Suprapubic skin (tissue), 4 donors: Measurements from ENCODE around the gene GOT1. TPM values are rescaled to one million over a fixed set of nuclear protein-coding genes. Genes with fewer than 3 reads are reported as not detected.

ENCODE experiments used
- DNase-seq, 2 donors: peaks; one replicate each; pipeline ENCODE4 v3.0.0-alpha.2; 2019; ENCODE audit warnings: low spot score in 2 of 2
- H3K27ac ChIP-seq: fragments of 200-600 bp; sonication (generic); one replicate; pipeline ENCODE4 v1.5.1; 2019
- H3K27me3 ChIP-seq: fragments of 200-600 bp; sonication (generic); one replicate; pipeline ENCODE4 v1.5.1; 2019
- H3K36me3 ChIP-seq: fragments of 200-600 bp; sonication (generic); one replicate; pipeline ENCODE4 v1.5.1; 2019
- H3K4me1 ChIP-seq: fragments of 200-600 bp; sonication (generic); one replicate; pipeline ENCODE4 v1.5.1; 2019
- H3K4me3 ChIP-seq: fragments of 200-600 bp; sonication (generic); one replicate; pipeline ENCODE4 v1.5.1; 2019; ENCODE audit warnings: mild to moderate bottlenecking
- H3K9me3 ChIP-seq: fragments of 200-600 bp; sonication (generic); one replicate; pipeline ENCODE4 v1.5.1; 2019
- EP300 ChIP-seq: sonication (generic); formaldehyde crosslinking; IDR thresholded peaks from one replicate; pipeline ENCODE4 v1.6.1; 2017; ENCODE audit warnings: antibody characterized with exemption
- POLR2A ChIP-seq, 2 donors: fragments of 450-650 bp; IDR thresholded peaks; one replicate each; pipeline ENCODE4 v1.6.1; 2017; ENCODE audit warnings: antibody characterized with exemption in 2 of 2, mild to moderate bottlenecking in 2 of 2, moderate library complexity in 2 of 2
- POLR2AphosphoS5 ChIP-seq, 3 donors: sonication (generic); formaldehyde crosslinking; IDR thresholded peaks; one replicate each; pipeline ENCODE4 v1.6.1; 2017; ENCODE audit warnings: antibody characterized with exemption in 3 of 3
- WGBS: methylation state at CpG from one replicate; pipeline ENCODE4 v1.1.5; 2018; 5-methylcytosine and 5-hydroxymethylcytosine counted together
- total RNA-seq, 4 donors: library from RNA; depleted of rRNA; stranded (reverse); fragments of >200 nt; gene quantifications; one replicate each; pipeline ENCODE4 v1.1.0, GENCODE V29; 2016
- TF ChIP-seq, protein P1 (sequence below), 2 donors: fragments of 200-600 bp in 1 of 2; fragments of 450-650 bp in 1 of 2; sonication (generic) in 1 of 2; IDR thresholded peaks; one replicate each; pipeline ENCODE4 v1.5.1; 2016 to 2019; ENCODE audit warnings: antibody characterized with exemption in 2 of 2, mild to moderate bottlenecking in 1 of 2, moderate library complexity in 1 of 2

The GOT1 gene
- total RNA-seq, 4 donors from 2014 or later, result 16.9 to 46.2 (median 31.7) TPM

GRCh38 chr10:99451981-99452380 is 21.6 kb upstream of the GOT1 start:
- Histone ChIP-seq H3K4me1 (no peaks in the 10 kb centered on the region), H3K27me3 (peaks cover 28% of the 10 kb centered on the region), H3K27ac (no peak overlapping the region), H3K36me3 (no peaks in the 10 kb centered on the region), H3K9me3 (no peaks in the 10 kb centered on the region), H3K4me3 (no peak overlapping the region)
- WGBS, result 86% methylated on average over 1 of the region's 1 CpG
- DNase-seq, result no peak
- TF ChIP-seq EP300, result no peak
- no peak for TF ChIP-seq POLR2AphosphoS5 (IDR thresholded peaks at IDR 0.05)
- TF ChIP-seq POLR2A (IDR thresholded peaks at IDR 0.05), result no peak
- TF ChIP-seq, protein P1, sequence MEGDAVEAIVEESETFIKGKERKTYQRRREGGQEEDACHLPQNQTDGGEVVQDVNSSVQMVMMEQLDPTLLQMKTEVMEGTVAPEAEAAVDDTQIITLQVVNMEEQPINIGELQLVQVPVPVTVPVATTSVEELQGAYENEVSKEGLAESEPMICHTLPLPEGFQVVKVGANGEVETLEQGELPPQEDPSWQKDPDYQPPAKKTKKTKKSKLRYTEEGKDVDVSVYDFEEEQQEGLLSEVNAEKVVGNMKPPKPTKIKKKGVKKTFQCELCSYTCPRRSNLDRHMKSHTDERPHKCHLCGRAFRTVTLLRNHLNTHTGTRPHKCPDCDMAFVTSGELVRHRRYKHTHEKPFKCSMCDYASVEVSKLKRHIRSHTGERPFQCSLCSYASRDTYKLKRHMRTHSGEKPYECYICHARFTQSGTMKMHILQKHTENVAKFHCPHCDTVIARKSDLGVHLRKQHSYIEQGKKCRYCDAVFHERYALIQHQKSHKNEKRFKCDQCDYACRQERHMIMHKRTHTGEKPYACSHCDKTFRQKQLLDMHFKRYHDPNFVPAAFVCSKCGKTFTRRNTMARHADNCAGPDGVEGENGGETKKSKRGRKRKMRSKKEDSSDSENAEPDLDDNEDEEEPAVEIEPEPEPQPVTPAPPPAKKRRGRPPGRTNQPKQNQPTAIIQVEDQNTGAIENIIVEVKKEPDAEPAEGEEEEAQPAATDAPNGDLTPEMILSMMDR (IDR thresholded peaks at IDR 0.05), result no peak

GRCh38 chr10:99451499-99451788 is 21.0 kb upstream of the GOT1 start:
- Histone ChIP-seq H3K9me3 (no peaks in the 10 kb centered on the region), H3K4me1 (no peaks in the 10 kb centered on the region), H3K4me3 (no peak overlapping the region), H3K27me3 (peaks cover 28% of the 10 kb centered on the region), H3K36me3 (no peaks in the 10 kb centered on the region), H3K27ac (no peak overlapping the region)
- DNase-seq, result no peak
- 57% methylated on average over 5 of the region's 5 CpGs for WGBS
- TF ChIP-seq EP300 (no peak), POLR2A (IDR thresholded peaks at IDR 0.05) (no peak), POLR2AphosphoS5 (IDR thresholded peaks at IDR 0.05) (no peak)
- TF ChIP-seq, protein P1 (IDR thresholded peaks at IDR 0.05), result no peak

GRCh38 chr10:99450624-99451498 is 20.4 kb upstream of the GOT1 start:
- TF ChIP-seq POLR2A (IDR thresholded peaks at IDR 0.05), result no peak
- TF ChIP-seq, protein P1 (IDR thresholded peaks at IDR 0.05), result no peak
- no peak for TF ChIP-seq POLR2AphosphoS5 (IDR thresholded peaks at IDR 0.05)
- TF ChIP-seq EP300, result no peak
- no peak overlapping the region for H3K4me3 ChIP-seq
- WGBS, result 42% methylated on average over 6 of the region's 6 CpGs
- peaks cover 31% of the 10 kb centered on the region for H3K27me3 ChIP-seq
- H3K27ac ChIP-seq, result no peak overlapping the region
- no peaks in the 10 kb centered on the region for H3K36me3 ChIP-seq
- DNase-seq, result no peak
- H3K9me3 ChIP-seq, result no peaks in the 10 kb centered on the region
- no peaks in the 10 kb centered on the region for H3K4me1 ChIP-seq

DNA sequence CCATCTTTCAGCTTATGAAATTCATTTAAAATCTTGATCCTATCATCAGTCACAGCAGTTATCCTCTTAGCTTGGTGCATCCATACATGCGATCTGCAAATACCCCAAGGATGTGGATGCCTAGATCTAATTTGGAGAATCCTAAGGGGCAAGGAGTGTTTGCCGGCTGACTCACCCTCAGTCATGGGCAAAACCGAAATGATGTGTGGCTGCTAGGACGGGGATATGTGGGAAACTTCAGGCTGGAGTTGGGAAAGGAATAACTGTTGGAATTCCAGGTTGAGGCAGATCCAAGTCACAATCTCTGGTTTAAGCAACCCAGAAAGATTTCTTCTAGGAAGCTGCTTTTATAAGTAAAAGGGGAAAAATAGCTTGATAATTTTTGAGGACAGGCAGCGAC is 19.7 kb upstream of the GOT1 start:
- WGBS, result 77% methylated on average over 5 of the region's 5 CpGs
- DNase-seq, result no peak
- H3K9me3 ChIP-seq, result no peaks in the 10 kb centered on the region
- TF ChIP-seq POLR2A (IDR thresholded peaks at IDR 0.05) (no peak), EP300 (no peak), POLR2AphosphoS5 (IDR thresholded peaks at IDR 0.05) (no peak)
- TF ChIP-seq, protein P1 (IDR thresholded peaks at IDR 0.05), result no peak
- H3K36me3 ChIP-seq, result no peaks in the 10 kb centered on the region
- no peaks in the 10 kb centered on the region for H3K4me1 ChIP-seq
- H3K27ac ChIP-seq, result no peak overlapping the region
- H3K27me3 ChIP-seq, result peaks cover 33% of the 10 kb centered on the region
- no peak overlapping the region for H3K4me3 ChIP-seq

DNA sequence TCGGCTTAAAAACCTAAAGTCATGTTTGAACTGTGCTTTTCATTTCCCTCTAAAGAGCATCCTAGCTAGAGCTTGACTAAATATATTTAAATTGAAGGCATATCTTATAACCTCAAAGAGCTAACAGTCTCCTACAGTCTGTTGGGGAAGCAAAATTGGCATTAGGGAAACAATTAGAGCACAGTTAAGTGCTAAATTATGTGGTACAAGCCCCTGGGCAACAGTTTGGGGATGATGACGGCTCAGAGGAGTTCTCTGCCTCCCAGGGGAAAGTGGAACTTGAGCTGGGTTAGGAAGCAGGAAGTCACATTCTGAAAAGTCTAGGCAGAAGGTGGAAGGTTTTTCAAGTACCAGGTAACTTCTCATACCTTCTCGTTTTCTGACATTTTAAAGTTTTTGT is 18.6 kb upstream of the GOT1 start:
- 71% methylated on average over 3 of the region's 3 CpGs for WGBS
- H3K27me3 ChIP-seq, result peaks cover 33% of the 10 kb centered on the region
- TF ChIP-seq, protein P1 (IDR thresholded peaks at IDR 0.05), result no peak
- no peak for TF ChIP-seq EP300
- TF ChIP-seq POLR2AphosphoS5 (IDR thresholded peaks at IDR 0.05), result no peak
- no peak for TF ChIP-seq POLR2A (IDR thresholded peaks at IDR 0.05)

More for the DNA sequence above, 18.6 kb upstream of the GOT1 start:
- H3K36me3 ChIP-seq, result no peaks in the 10 kb centered on the region
- DNase-seq, result no peak
- no peaks in the 10 kb centered on the region for H3K9me3 ChIP-seq
- no peak overlapping the region for H3K27ac ChIP-seq
- H3K4me1 ChIP-seq, result no peaks in the 10 kb centered on the region
- H3K4me3 ChIP-seq, result no peak overlapping the region
